Esophagus muscularis mucosa (tissue), 4 donors: ENCODE results near the gene PCDHGB3. TPM values are rescaled to one million over a fixed set of nuclear protein-coding genes. Genes with fewer than 3 reads are reported as not detected.

ENCODE experiments used
- DNase-seq: peaks from one replicate; pipeline ENCODE4 v3.0.0-alpha.2; 2017; ENCODE audit errors: extremely low spot score
- H3K27ac ChIP-seq, 4 donors: fragments of 200-600 bp; sonication (generic); replicated peaks in 1 of 4; 1 replicate in 3 of 4; 2 replicates in 1 of 4; pipeline ENCODE4 v1.5.1; 2016 to 2019; ENCODE audit warnings: mild to moderate bottlenecking in 1 of 4
- H3K27me3 ChIP-seq, 4 donors: fragments of 200-600 bp; sonication (generic); one replicate each; pipeline versions ENCODE4 v1.5.1 to v1.6.0; 2016 to 2019
- H3K36me3 ChIP-seq, 4 donors: fragments of 200-600 bp; sonication (generic); one replicate each; pipeline ENCODE4 v1.5.1; 2016 to 2019
- H3K4me1 ChIP-seq, 4 donors: fragments of 200-600 bp; sonication (generic); one replicate each; pipeline ENCODE4 v1.5.1; 2016 to 2019
- H3K4me3 ChIP-seq, 4 donors: fragments of 200-600 bp; sonication (generic); 1 replicate in 2 of 4; 2 replicates in 2 of 4; pipeline ENCODE4 v1.5.1; 2016 to 2019; ENCODE audit warnings: mild to moderate bottlenecking in 4 of 4, moderate library complexity in 1 of 4
- H3K9me3 ChIP-seq, 4 donors: fragments of 200-600 bp; sonication (generic); 1 replicate in 3 of 4; 2 replicates in 1 of 4; pipeline ENCODE4 v1.5.1; 2016 to 2019
- EP300 ChIP-seq: sonication (generic); formaldehyde crosslinking; IDR thresholded peaks from one replicate; pipeline ENCODE4 v1.6.1; 2017; ENCODE audit warnings: antibody characterized with exemption
- POLR2A ChIP-seq: fragments of 450-650 bp; IDR thresholded peaks from one replicate; pipeline ENCODE4 v1.6.1; 2017; ENCODE audit warnings: antibody characterized with exemption, moderate library complexity, mild to moderate bottlenecking, low read depth
- POLR2AphosphoS5 ChIP-seq, 2 donors: sonication (generic); formaldehyde crosslinking; IDR thresholded peaks; one replicate each; pipeline ENCODE4 v1.6.1; 2017; ENCODE audit warnings: antibody characterized with exemption in 2 of 2
- WGBS: methylation state at CpG from one replicate; pipeline ENCODE4 v1.1.5; 2018; 5-methylcytosine and 5-hydroxymethylcytosine counted together
- intact Hi-C: fragments of 100-400 bp; cut with DNase I; formaldehyde crosslinking; loops from one replicate; pipeline ENCODE4 v1.15.1; 2023
- total RNA-seq, 4 donors: library from RNA; depleted of rRNA; stranded (reverse); fragments of >200 nt; gene quantifications; one replicate each; pipeline versions ENCODE4 v1.1.0 to v1.2.1, GENCODE V29; 2016
- TF ChIP-seq, protein P1 (sequence below), 3 experiments: fragments of 200-600 bp in 2 of 3; fragments of 450-650 bp in 1 of 3; sonication (generic) in 2 of 3; IDR thresholded peaks; one replicate each; pipeline ENCODE4 v1.5.1; 2017 to 2019; ENCODE audit warnings: antibody characterized with exemption in 3 of 3, mild to moderate bottlenecking in 2 of 3, moderate library complexity in 1 of 3

PCDHGB3 gene
- total RNA-seq, 4 donors from 2014 or later, result 2.5 to 7.5 (median 3.8) TPM

- no peak for DNase-seq
- intact Hi-C loops, result no loop called here
- peaks cover 23 to 94% (median 93%) of the 10 kb centered on the region in 4 donors for H3K9me3 ChIP-seq
- H3K4me3 ChIP-seq, result no peak overlapping the region
- peaks cover 0 to 6% (median under 1%) of the 10 kb centered on the region in 4 donors for H3K36me3 ChIP-seq
- peaks cover 0 to 9% (median 0%) of the 10 kb centered on the region in 4 donors for H3K27me3 ChIP-seq
- TF ChIP-seq POLR2A (no peak), EP300 (no peak)
- WGBS, result 23% methylated on average over 11 of the region's 15 CpGs
- H3K27ac ChIP-seq, result no peak overlapping the region
- no peaks in the 10 kb centered on the region for H3K4me1 ChIP-seq
Observed at GRCh38 chr5:141398608-141399007, 28.6 kb downstream of the PCDHGB3 start.

DNA sequence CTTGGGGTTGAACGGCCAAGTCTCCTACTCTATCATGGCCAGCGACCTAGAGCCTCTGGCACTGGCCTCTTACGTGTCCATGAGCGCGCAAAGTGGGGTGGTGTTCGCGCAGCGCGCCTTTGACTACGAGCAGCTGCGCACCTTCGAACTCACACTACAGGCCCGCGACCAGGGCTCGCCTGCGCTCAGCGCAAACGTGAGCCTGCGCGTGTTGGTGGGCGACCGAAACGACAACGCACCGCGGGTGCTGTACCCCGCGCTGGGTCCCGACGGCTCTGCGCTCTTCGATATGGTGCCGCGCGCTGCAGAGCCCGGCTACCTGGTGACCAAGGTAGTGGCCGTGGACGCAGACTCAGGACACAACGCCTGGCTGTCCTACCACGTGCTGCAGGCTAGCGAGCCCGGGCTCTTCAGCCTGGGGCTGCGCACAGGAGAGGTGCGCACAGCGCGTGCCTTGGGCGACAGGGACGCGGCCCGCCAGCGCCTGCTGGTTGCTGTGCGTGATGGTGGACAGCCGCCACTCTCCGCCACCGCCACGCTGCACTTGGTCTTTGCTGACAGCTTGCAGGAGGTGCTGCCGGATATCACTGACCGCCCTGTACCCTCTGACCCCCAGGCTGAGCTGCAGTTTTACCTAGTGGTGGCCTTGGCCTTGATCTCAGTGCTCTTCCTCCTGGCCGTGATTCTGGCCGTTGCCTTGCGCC is 29.7 kb downstream of the PCDHGB3 start:
- Histone ChIP-seq H3K9me3 (peaks cover 21 to 94% (median 93%) of the 10 kb centered on the region in 4 donors), H3K4me3 (peak overlapping the region in 2 of 4 donors; percentile 5 to 18), H3K27me3 (peaks cover 0 to 9% (median 0%) of the 10 kb centered on the region in 4 donors)

GRCh38 chr5:141402553-141403243 is 32.7 kb downstream of the PCDHGB3 start, which contains the start of gene PCDHGA9:
PCDHGA9 (plus strand) TSS chr5:141402778; CDS start chr5:141402953, 175 bp downstream.
- H3K4me1 ChIP-seq, result no peaks in the 10 kb centered on the region
- H3K27ac ChIP-seq, result no peak within 1 kb of the TSS
- H3K9me3 ChIP-seq, result peaks cover 21 to 95% (median 92%) of the 10 kb centered on the region in 4 donors
- intact Hi-C loops, result no loop called here
- peak within 1 kb of the TSS; percentile 23 to 46 (median 38) for H3K4me3 ChIP-seq
- no peak for DNase-seq
- peaks cover 0 to 9% (median 0%) of the 10 kb centered on the region in 4 donors for H3K27me3 ChIP-seq
- TF ChIP-seq POLR2AphosphoS5 (IDR thresholded peaks at IDR 0.05) (no peak), POLR2A (no peak), EP300 (no peak)
- TF ChIP-seq, protein P1, sequence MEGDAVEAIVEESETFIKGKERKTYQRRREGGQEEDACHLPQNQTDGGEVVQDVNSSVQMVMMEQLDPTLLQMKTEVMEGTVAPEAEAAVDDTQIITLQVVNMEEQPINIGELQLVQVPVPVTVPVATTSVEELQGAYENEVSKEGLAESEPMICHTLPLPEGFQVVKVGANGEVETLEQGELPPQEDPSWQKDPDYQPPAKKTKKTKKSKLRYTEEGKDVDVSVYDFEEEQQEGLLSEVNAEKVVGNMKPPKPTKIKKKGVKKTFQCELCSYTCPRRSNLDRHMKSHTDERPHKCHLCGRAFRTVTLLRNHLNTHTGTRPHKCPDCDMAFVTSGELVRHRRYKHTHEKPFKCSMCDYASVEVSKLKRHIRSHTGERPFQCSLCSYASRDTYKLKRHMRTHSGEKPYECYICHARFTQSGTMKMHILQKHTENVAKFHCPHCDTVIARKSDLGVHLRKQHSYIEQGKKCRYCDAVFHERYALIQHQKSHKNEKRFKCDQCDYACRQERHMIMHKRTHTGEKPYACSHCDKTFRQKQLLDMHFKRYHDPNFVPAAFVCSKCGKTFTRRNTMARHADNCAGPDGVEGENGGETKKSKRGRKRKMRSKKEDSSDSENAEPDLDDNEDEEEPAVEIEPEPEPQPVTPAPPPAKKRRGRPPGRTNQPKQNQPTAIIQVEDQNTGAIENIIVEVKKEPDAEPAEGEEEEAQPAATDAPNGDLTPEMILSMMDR (IDR thresholded peaks at IDR 0.05), result peak in 2 of 3 experiments; percentile 18 to 33
- H3K36me3 ChIP-seq, result peaks cover 0 to 6% (median 0%) of the 10 kb centered on the region in 4 donors
- 12% methylated on average over 27 of the region's 27 CpGs for WGBS

More for the DNA sequence above, 29.7 kb downstream of the PCDHGB3 start:
- TF ChIP-seq EP300 (no peak), POLR2AphosphoS5 (IDR thresholded peaks at IDR 0.05) (no peak), POLR2A (no peak)
- TF ChIP-seq, protein P1 (IDR thresholded peaks at IDR 0.05), result no peak
- 23% methylated on average over 33 of the region's 61 CpGs for WGBS
- DNase-seq, result no peak
- intact Hi-C loops, result no loop called here
- no peak overlapping the region for H3K27ac ChIP-seq
- H3K36me3 ChIP-seq, result peaks cover 0 to 6% (median 0%) of the 10 kb centered on the region in 4 donors
- H3K4me1 ChIP-seq, result no peaks in the 10 kb centered on the region

- H3K27me3 ChIP-seq, result peaks cover 0 to 9% (median 0%) of the 10 kb centered on the region in 4 donors
- peak overlapping the region in 3 of 4 donors; percentile 36 to 46 (median 39) for H3K4me3 ChIP-seq
- H3K4me1 ChIP-seq, result no peaks in the 10 kb centered on the region
- H3K27ac ChIP-seq, result no peak overlapping the region
- peaks cover 0 to 6% (median 0%) of the 10 kb centered on the region in 4 donors for H3K36me3 ChIP-seq
- peaks cover 21 to 99% (median 95%) of the 10 kb centered on the region in 4 donors for H3K9me3 ChIP-seq
- intact Hi-C loops, result no loop called here
- 24% methylated on average over 18 of the region's 22 CpGs for WGBS
- no peak for DNase-seq
- TF ChIP-seq POLR2AphosphoS5 (IDR thresholded peaks at IDR 0.05) (no peak), POLR2A (no peak), EP300 (no peak)
- TF ChIP-seq, protein P1 (IDR thresholded peaks at IDR 0.05), result no peak
Observed at GRCh38 chr5:141403387-141403786, 33.3 kb downstream of the PCDHGB3 start.
